ENCODE data around the gene SLC18B1. TPM values are rescaled to one million over a fixed set of nuclear protein-coding genes. Genes with fewer than 3 reads are reported as not detected.

The SLC18B1 gene
- total and polyA plus RNA-seq, 2 of the 13 experiments (the other 11 are each of a cell fraction or from before 2014, with no cell fraction given), result 11.4 to 13.8 TPM

DNA sequence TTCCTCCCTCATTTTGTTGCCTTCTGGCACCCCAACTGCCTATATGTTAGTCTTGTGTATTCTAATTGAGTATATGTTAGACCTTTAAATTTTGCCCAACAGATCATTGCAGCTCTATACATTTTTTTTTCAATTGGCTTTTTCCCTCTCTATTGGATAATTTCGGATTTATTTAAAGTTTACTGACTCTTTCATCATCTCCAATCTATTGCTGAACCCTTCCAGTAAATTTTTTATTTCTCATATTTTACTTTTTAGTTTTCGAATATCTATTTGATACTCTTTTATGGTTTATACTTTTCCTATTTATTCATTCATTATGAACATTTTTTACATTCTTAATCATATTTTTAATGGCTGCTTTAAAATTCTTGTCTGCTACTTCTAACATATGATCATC, 7.1 kb upstream of the SLC18B1 start:
- H3K9me3 ChIP-seq (ENCODE audit: low read length), result no peaks in the 10 kb centered on the region
- in situ Hi-C loops (cut with HindIII; ENCODE audit: extremely low pct_ligation_motif_present, low pct_unique_long_range_greater_than_20kb), result no loop called here
- no peaks in the 10 kb centered on the region for H3K4me1 ChIP-seq (ENCODE audit: insufficient read depth, low read length)
- no peak overlapping the region for H3K9ac ChIP-seq (ENCODE audit: insufficient read depth, low read depth, low read length)
- POLR2A ChIA-PET, result no interaction called here
- H3K4me2 ChIP-seq (ENCODE audit: low read depth, low read length), result no peak overlapping the region
- H3K27ac ChIP-seq (ENCODE audit: extremely low read length, insufficient read depth, low read length), result no peak overlapping the region
- TF ChIP-seq, protein P1, sequence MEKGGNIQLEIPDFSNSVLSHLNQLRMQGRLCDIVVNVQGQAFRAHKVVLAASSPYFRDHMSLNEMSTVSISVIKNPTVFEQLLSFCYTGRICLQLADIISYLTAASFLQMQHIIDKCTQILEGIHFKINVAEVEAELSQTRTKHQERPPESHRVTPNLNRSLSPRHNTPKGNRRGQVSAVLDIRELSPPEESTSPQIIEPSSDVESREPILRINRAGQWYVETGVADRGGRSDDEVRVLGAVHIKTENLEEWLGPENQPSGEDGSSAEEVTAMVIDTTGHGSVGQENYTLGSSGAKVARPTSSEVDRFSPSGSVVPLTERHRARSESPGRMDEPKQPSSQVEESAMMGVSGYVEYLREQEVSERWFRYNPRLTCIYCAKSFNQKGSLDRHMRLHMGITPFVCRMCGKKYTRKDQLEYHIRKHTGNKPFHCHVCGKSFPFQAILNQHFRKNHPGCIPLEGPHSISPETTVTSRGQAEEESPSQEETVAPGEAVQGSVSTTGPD (CRISPR knock-in tag; IDR thresholded peaks at IDR 0.05), result no peak
- TF ChIP-seq HNF4A (CRISPR knock-in tag; IDR thresholded peaks at IDR 0.05) (no peak), POGZ (CRISPR knock-in tag; IDR thresholded peaks at IDR 0.05) (no peak), ZNF280B (CRISPR knock-in tag; IDR thresholded peaks at IDR 0.05; ENCODE audit: borderline replicate concordance) (no peak), ZSCAN21 (CRISPR knock-in tag; IDR thresholded peaks at IDR 0.05; ENCODE audit: borderline replicate concordance) (no peak), ZNF264 (CRISPR knock-in tag; IDR thresholded peaks at IDR 0.05) (no peak), CC2D1A (CRISPR knock-in tag; IDR thresholded peaks at IDR 0.05) (no peak), ZNF569 (CRISPR knock-in tag; IDR thresholded peaks at IDR 0.05; ENCODE audit: borderline replicate concordance) (no peak), ZFAT (CRISPR knock-in tag; conservative IDR thresholded peaks at IDR 0.05) (no peak), ISX (CRISPR knock-in tag; conservative IDR thresholded peaks at IDR 0.05) (no peak), ARHGAP35 (CRISPR knock-in tag; IDR thresholded peaks at IDR 0.05; ENCODE audit: borderline replicate concordance) (no peak), ZNF629 (CRISPR knock-in tag; conservative IDR thresholded peaks at IDR 0.05) (no peak), ZNF724P (CRISPR knock-in tag; IDR thresholded peaks at IDR 0.05; ENCODE audit: borderline replicate concordance) (no peak), KLF11 (CRISPR knock-in tag; IDR thresholded peaks at IDR 0.05) (no peak), PREB (CRISPR knock-in tag; IDR thresholded peaks at IDR 0.05) (no peak), GABPB1 (CRISPR knock-in tag; IDR thresholded peaks at IDR 0.05) (no peak)
- TF ChIP-seq, protein P2, sequence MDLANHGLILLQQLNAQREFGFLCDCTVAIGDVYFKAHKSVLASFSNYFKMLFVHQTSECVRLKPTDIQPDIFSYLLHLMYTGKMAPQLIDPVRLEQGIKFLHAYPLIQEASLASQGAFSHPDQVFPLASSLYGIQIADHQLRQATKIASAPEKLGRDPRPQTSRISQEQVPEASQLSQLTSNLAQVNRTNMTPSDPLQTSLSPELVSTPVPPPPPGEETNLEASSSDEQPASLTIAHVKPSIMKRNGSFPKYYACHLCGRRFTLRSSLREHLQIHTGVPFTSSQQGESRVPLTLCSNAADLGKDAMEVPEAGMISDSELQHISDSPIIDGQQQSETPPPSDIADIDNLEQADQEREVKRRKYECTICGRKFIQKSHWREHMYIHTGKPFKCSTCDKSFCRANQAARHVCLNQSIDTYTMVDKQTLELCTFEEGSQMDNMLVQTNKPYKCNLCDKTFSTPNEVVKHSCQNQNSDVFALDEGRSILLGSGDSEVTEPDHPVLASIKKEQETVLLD (CRISPR knock-in tag; IDR thresholded peaks at IDR 0.05; ENCODE audit: low read depth), result no peak
- TF ChIP-seq, protein P3, sequence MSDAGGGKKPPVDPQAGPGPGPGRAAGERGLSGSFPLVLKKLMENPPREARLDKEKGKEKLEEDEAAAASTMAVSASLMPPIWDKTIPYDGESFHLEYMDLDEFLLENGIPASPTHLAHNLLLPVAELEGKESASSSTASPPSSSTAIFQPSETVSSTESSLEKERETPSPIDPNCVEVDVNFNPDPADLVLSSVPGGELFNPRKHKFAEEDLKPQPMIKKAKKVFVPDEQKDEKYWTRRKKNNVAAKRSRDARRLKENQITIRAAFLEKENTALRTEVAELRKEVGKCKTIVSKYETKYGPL (CRISPR knock-in tag; IDR thresholded peaks at IDR 0.05), result no peak
- no peak overlapping the region for H3K4me3 ChIP-seq (replicated peaks in 1 of 3; ENCODE audit: insufficient read depth in 1 of 3, low read depth in 2 of 3, low read length in 3 of 3)
- H3K36me3 ChIP-seq (replicated peaks in 1 of 2; ENCODE audit: control insufficient read depth in 1 of 2, insufficient read depth in 2 of 2, low read length in 2 of 2), result no peaks in the 10 kb centered on the region
- CTCF ChIA-PET (ENCODE audit: low intra/inter-chr PET ratio, low total read pairs), result no interaction called here
- H4K20me1 ChIP-seq (ENCODE audit: insufficient read depth, low read length), result no peaks in the 10 kb centered on the region
- ATAC-seq, result no peak
- H2AFZ ChIP-seq (ENCODE audit: low read length), result no peak overlapping the region
- no peaks in the 10 kb centered on the region; a peak in 2 of 5 replicates for H3K27me3 ChIP-seq (ENCODE audit: control insufficient read depth in 1 of 2, insufficient read depth in 2 of 2, low read length in 2 of 2)
- intact Hi-C loops (cut with micrococcal nuclease; ENCODE audit: unreplicated experiment), result no loop called here
- no peak for FAIRE-seq
- BruUV-seq (replicated peaks), result no TSS peak
- WGBS (ENCODE audit: low lambda C conversion rate), result 13% methylated on average over 2 of the region's 2 CpGs
- DNase-seq (ENCODE audit: low spot score), result no peak
- H3K79me2 ChIP-seq (ENCODE audit: insufficient read depth, low read length), result no peaks in the 10 kb centered on the region

All from HepG2 (cell line).